ENCODE data around the gene PPP1R7.

PPP1R7 gene

GRCh38 chr2:241123816-241124536, 26.3 kb upstream of the PPP1R7 start:
- TF ChIP-seq CTCF (IDR thresholded peaks at IDR 0.05; ENCODE audit: low read depth, low read length), result no peak
- no peak overlapping the region for H3K4me3 ChIP-seq (ENCODE audit: low read depth, low read length)

- no peak for TF ChIP-seq CTCF (IDR thresholded peaks at IDR 0.05; ENCODE audit: low read depth, low read length)
- H3K4me3 ChIP-seq (ENCODE audit: low read depth, low read length), result no peak overlapping the region
Observed at GRCh38 chr2:241125626-241126025, 24.6 kb upstream of the PPP1R7 start.

- TF ChIP-seq CTCF (IDR thresholded peaks at IDR 0.05; ENCODE audit: low read depth, low read length), result no peak
- H3K4me3 ChIP-seq (ENCODE audit: low read depth, low read length), result no peak overlapping the region
Observed at GRCh38 chr2:241126201-241126611, 24.1 kb upstream of the PPP1R7 start.

GRCh38 chr2:241126771-241127202, 23.5 kb upstream of the PPP1R7 start:
- H3K4me3 ChIP-seq (ENCODE audit: low read depth, low read length), result no peak overlapping the region
- TF ChIP-seq CTCF (IDR thresholded peaks at IDR 0.05; ENCODE audit: low read depth, low read length), result no peak

- no peak for TF ChIP-seq CTCF (IDR thresholded peaks at IDR 0.05; ENCODE audit: low read depth, low read length)
- H3K4me3 ChIP-seq (ENCODE audit: low read depth, low read length), result no peak overlapping the region
Observed at GRCh38 chr2:241128266-241128665, 22.0 kb upstream of the PPP1R7 start.

- TF ChIP-seq CTCF (IDR thresholded peaks at IDR 0.05; ENCODE audit: low read depth, low read length), result no peak
- H3K4me3 ChIP-seq (ENCODE audit: low read depth, low read length), result no peak overlapping the region
Observed at GRCh38 chr2:241129086-241129871, 21.0 kb upstream of the PPP1R7 start.

GRCh38 chr2:241130316-241130715, 20.0 kb upstream of the PPP1R7 start:
- TF ChIP-seq CTCF (IDR thresholded peaks at IDR 0.05; ENCODE audit: low read depth, low read length), result no peak
- no peak overlapping the region for H3K4me3 ChIP-seq (ENCODE audit: low read depth, low read length)
